C4-2B (cell line): Measurements from ENCODE around the gene HDHD5.

Experiments used
- CTCF ChIP-seq: fragments of 450-650 bp; conservative IDR thresholded peaks from 2 replicates; pipeline ENCODE4 v1.5.1; 2017; ENCODE audit warnings: mild to moderate bottlenecking
- ZFX ChIP-seq: fragments of 450-650 bp; IDR thresholded peaks from 2 replicates; pipeline ENCODE4 v1.6.1; 2017

GRCh38 chr22:17198170-17199002 lies 39.3 kb upstream of the HDHD5 start:
- TF ChIP-seq CTCF (no peak), ZFX (no peak)
